ENCODE results near the gene CD160. TPM values are rescaled to one million over a fixed set of nuclear protein-coding genes. Genes with fewer than 3 reads are reported as not detected.

The CD160 gene
- total RNA-seq, 2 donors from 2014 or later, result not detected

DNA sequence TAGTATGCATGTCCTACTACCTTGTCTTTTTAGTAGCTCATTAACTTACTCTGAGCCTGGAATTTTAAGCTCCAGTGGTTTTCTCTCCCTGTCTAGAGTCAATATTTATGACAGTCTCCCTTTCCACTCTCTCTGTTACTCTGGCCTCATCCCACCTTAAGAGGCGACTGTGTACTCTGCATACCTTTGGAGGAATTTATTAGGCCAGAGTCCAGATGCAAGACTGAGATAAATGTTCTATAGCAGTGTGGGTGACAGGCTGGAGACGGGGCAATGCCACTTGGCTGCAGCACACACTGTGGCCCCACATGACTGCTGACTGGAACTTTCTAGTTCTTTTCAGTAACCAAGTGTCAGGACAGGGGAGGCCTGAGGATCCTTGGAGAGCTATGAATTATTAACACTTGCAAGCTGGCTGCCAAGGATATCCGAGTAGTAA lies 8.1 kb upstream of the CD160 start:
- Mint-ChIP-seq H3K36me3 (ENCODE audit: low read depth) (no peaks in the 10 kb centered on the region), H3K9me3 (no peaks in the 10 kb centered on the region), H3K27me3 (ENCODE audit: insufficient read depth) (no peaks in the 10 kb centered on the region), H3K27ac (peak overlapping the region; percentile 53), H3K4me1 (peaks cover 40% of the 10 kb centered on the region), H3K4me3 (no peak overlapping the region)
- H3K27ac ChIP-seq (ENCODE audit: low read depth, low read length), result no peak overlapping the region
- H3K4me1 ChIP-seq (ENCODE audit: control insufficient read depth, insufficient read depth, low read length), result peaks cover 19% of the 10 kb centered on the region
- DNase-seq, result no peak
- TF ChIP-seq, protein P1, sequence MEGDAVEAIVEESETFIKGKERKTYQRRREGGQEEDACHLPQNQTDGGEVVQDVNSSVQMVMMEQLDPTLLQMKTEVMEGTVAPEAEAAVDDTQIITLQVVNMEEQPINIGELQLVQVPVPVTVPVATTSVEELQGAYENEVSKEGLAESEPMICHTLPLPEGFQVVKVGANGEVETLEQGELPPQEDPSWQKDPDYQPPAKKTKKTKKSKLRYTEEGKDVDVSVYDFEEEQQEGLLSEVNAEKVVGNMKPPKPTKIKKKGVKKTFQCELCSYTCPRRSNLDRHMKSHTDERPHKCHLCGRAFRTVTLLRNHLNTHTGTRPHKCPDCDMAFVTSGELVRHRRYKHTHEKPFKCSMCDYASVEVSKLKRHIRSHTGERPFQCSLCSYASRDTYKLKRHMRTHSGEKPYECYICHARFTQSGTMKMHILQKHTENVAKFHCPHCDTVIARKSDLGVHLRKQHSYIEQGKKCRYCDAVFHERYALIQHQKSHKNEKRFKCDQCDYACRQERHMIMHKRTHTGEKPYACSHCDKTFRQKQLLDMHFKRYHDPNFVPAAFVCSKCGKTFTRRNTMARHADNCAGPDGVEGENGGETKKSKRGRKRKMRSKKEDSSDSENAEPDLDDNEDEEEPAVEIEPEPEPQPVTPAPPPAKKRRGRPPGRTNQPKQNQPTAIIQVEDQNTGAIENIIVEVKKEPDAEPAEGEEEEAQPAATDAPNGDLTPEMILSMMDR (conservative IDR thresholded peaks at IDR 0.05), result no peak
- no peaks in the 10 kb centered on the region for H3K9me3 ChIP-seq (ENCODE audit: control insufficient read depth, low read length)
- H3K27me3 ChIP-seq (ENCODE audit: control insufficient read depth, insufficient read depth, low read length, poor library complexity, severe bottlenecking), result no peaks in the 10 kb centered on the region
- WGBS, 2 experiments (ENCODE audit: insufficient coverage in 1 of 2, insufficient read length in 1 of 2), result 98 to 100% methylated on average over 2 to 3 of the region's 3 CpGs
- no peaks in the 10 kb centered on the region for H3K36me3 ChIP-seq (ENCODE audit: control insufficient read depth, insufficient read depth, low read length)
- no peak overlapping the region for H3K9ac ChIP-seq (ENCODE audit: extremely low read depth, low read length, poor library complexity, severe bottlenecking)
- no peak overlapping the region for H3K4me3 ChIP-seq (ENCODE audit: low read length)

DNA sequence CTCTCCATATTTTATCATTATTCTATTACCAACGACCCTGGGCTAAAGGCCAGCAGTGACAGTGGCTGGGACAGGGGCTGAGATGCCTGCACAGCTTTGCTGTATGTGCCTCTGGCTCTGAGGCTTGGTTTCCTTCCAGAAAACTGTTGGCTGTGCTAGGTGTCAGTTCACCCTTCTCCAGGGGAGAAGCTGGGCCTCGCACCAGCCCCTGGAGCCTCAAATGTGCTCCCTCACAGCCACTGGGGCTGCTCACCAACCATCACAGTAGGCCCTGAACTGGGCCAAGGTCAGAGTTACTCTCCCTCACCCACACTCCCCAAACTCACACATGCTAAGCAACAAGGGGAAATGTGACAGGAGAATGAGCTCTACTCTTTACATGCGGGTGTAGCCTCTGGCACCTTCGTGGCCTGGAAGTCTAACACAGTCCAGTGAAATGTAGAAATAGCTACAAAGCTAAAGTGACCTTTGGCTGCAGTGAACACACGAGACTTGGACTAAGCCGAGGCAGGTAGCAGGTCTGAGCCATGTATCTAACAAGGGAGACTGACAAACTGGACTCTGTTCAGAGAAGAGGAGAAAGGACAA lies 4.7 kb upstream of the CD160 start:
- H3K9me3 Mint-ChIP-seq, result no peaks in the 10 kb centered on the region
- DNase-seq, result no peak
- H3K4me1 Mint-ChIP-seq, result peaks cover 20% of the 10 kb centered on the region
- 94 to 100% methylated on average over 6 of the region's 6 CpGs for WGBS, 2 experiments (ENCODE audit: insufficient coverage in 1 of 2, insufficient read length in 1 of 2)
- Histone ChIP-seq H3K4me1 (ENCODE audit: control insufficient read depth, insufficient read depth, low read length) (peaks cover 10% of the 10 kb centered on the region), H3K4me3 (ENCODE audit: low read length) (no peak overlapping the region), H3K27ac (ENCODE audit: low read depth, low read length) (no peak overlapping the region), H3K9ac (ENCODE audit: extremely low read depth, low read length, poor library complexity, severe bottlenecking) (no peak overlapping the region), H3K9me3 (ENCODE audit: control insufficient read depth, low read length) (no peaks in the 10 kb centered on the region), H3K27me3 (ENCODE audit: control insufficient read depth, insufficient read depth, low read length, poor library complexity, severe bottlenecking) (no peaks in the 10 kb centered on the region), H3K36me3 (ENCODE audit: control insufficient read depth, insufficient read depth, low read length) (no peaks in the 10 kb centered on the region)
- H3K4me3 Mint-ChIP-seq, result no peak overlapping the region
- peaks cover 6% of the 10 kb centered on the region for H3K27me3 Mint-ChIP-seq (ENCODE audit: insufficient read depth)
- H3K27ac Mint-ChIP-seq, result no peak overlapping the region
- TF ChIP-seq, protein P1 (conservative IDR thresholded peaks at IDR 0.05), result no peak
- no peaks in the 10 kb centered on the region for H3K36me3 Mint-ChIP-seq (ENCODE audit: low read depth)

DNA sequence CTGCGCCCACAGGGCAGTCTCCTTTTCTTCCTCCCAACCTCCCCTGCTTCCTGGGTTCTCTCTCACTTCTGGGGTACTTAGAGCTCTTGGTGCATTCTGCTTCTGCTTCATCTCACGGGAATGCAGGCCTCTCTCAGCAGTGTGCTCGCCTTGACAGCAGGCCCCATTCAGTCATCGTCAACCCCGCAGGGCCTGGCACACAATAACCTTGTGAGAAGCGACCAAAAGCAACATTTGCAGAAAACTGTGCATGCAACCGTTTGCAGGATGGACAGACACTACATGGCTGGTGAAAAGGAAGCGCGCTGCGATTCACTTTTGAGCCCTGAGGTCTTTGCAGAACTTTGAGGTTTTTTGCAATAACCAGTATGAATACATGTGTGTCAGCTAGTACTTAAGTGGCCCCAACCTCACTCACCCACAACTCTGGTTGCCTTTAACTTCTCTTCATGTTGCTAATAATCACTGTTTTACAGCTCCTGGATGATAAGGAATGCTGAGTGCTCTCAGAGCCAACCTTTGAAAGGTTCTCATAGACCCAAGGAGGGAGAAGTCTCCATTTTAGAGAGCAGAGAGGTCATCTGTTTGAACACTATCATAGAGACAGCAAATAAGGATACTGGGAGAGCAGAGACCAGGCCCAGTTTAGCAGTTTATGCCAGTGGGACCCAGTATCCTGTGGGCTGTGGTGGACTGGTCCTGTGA lies 2.5 kb upstream of the CD160 start:
- TF ChIP-seq, protein P1 (conservative IDR thresholded peaks at IDR 0.05), result no peak
- Histone ChIP-seq H3K27me3 (ENCODE audit: control insufficient read depth, insufficient read depth, low read length, poor library complexity, severe bottlenecking) (no peaks in the 10 kb centered on the region), H3K4me3 (ENCODE audit: low read length) (no peak overlapping the region), H3K36me3 (ENCODE audit: control insufficient read depth, insufficient read depth, low read length) (no peaks in the 10 kb centered on the region), H3K4me1 (ENCODE audit: control insufficient read depth, insufficient read depth, low read length) (peaks cover under 1% of the 10 kb centered on the region), H3K9ac (ENCODE audit: extremely low read depth, low read length, poor library complexity, severe bottlenecking) (no peak overlapping the region), H3K9me3 (ENCODE audit: control insufficient read depth, low read length) (no peaks in the 10 kb centered on the region), H3K27ac (ENCODE audit: low read depth, low read length) (peak overlapping the region; percentile 76)
- no peak overlapping the region for H3K4me3 Mint-ChIP-seq
- no peaks in the 10 kb centered on the region for H3K9me3 Mint-ChIP-seq
- no peak overlapping the region for H3K27ac Mint-ChIP-seq
- WGBS, 2 experiments (ENCODE audit: insufficient coverage in 1 of 2, insufficient read length in 1 of 2), result 60 to 75% methylated on average over 6 to 10 of the region's 10 CpGs
- DNase-seq, result no peak
- peaks cover 18% of the 10 kb centered on the region for H3K4me1 Mint-ChIP-seq
- H3K27me3 Mint-ChIP-seq (ENCODE audit: insufficient read depth), result peaks cover 20% of the 10 kb centered on the region
- no peaks in the 10 kb centered on the region for H3K36me3 Mint-ChIP-seq (ENCODE audit: low read depth)
